Measurements from ENCODE around the gene IL19. TPM values are rescaled to one million over a fixed set of nuclear protein-coding genes. Genes with fewer than 3 reads are reported as not detected.

Gene IL19
- total RNA-seq, 2 experiments from 2014 or later = not detected

DNA sequence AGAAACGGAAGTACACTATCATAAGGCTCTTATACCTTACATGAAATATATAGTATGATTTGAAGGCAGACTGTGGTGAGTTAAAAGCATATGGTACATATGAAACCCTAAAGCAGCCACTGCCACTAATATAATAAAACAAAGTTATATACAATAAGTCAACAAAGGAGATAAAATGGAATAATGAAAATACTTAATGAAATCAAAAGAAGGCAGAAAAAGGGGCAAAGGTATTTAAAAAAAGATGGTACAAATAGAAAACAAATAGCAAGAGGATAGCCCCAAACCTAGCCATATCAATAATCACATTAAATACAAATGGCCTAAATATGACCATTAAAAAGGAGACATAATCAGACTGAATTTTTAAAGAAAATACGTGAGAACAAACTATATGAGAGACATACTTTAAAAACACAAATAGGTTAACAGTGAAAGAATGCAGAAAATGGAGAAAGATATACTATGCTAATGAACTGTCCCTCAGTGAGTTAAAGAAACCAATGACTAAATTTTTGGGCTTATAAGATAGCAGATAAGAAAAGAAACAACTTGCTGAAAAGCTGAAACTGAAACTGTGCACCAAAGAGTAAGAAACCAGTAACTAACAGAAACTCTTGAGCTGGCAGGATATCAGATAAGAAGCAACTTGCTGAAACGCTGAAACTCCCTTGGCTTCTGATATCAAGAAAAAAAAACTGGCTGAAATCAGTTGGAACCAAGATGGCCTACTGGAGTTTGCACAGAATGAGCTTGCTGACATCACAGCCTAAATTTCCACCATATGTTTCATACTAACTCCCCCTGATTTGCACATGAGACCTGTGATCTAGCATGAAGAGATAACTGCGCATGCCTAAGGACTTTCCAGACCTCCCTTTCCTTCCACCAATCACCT lies 46.1 kb downstream of the IL19 start:
- POLR2A ChIA-PET = interaction anchor here (0.6 to 1.4 kb wide), 11 partner anchors 11 to 520 kb away, joined by 3 to 17 read pairs (median 4); partner anchors contain the start of genes DYRK3 and PFKFB2
- intact Hi-C loops (cut with DNase I, micrococcal nuclease) = loop anchor here (1.0 to 5.0 kb wide), 6 partner anchors 13 to 96 kb away; no protein-coding TSS in a partner anchor

DNA sequence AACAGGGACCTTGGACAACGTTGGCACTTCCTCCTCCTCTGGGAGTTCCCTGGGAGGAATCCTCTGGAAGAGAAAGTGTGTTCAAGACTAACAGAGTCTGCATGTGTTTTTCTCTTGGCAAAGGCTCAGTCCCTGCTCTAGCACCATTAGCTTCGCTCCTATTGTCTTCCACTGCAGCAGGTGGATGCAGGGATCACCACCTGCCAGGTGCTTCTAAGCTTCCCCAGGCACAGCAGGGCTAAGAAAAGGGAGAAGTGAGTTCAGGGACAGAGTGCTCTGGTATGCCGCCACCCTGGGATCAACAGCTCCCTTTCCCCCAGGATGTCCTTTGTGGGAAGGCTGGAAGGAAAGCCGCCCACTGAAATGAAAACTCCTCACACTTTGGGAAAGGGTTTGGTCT lies 50.9 kb downstream of the IL19 start:
- CTCF ChIA-PET = interaction anchor here (0.6 to 2.1 kb wide), 6 partner anchors 10 to 95 kb away, joined by 3 to 8 read pairs (median 3); no protein-coding TSS in a partner anchor
- H3K4me3 Mint-ChIP-seq = no peak overlapping the region
- POLR2A ChIA-PET = no interaction called here
- intact Hi-C loops (cut with DNase I, micrococcal nuclease) = no loop called here
- H3K4me1 Mint-ChIP-seq = peaks cover 22% of the 10 kb centered on the region
- DNase-seq (no peak), ATAC-seq (no peak)
- H3K36me3 Mint-ChIP-seq (ENCODE audit: low read depth) = no peaks in the 10 kb centered on the region
- H3K27ac Mint-ChIP-seq = no peak overlapping the region
- no peaks in the 10 kb centered on the region for H3K27me3 Mint-ChIP-seq
- H3K9me3 Mint-ChIP-seq (ENCODE audit: low read depth) = no peaks in the 10 kb centered on the region

More for the DNA sequence above, 46.1 kb downstream of the IL19 start:
- CTCF ChIA-PET = interaction anchor here (0.6 to 2.2 kb wide), 23 partner anchors 10 to 256 kb away, joined by 3 to 17 read pairs (median 4); partner anchors contain the start of gene DYRK3
- Mint-ChIP-seq H3K27ac (peak overlapping the region; percentile 83), H3K4me1 (peaks cover 26% of the 10 kb centered on the region), H3K4me3 (peak overlapping the region; percentile 10), H3K27me3 (peaks cover 2% of the 10 kb centered on the region), H3K36me3 (ENCODE audit: low read depth) (peaks cover 2% of the 10 kb centered on the region), H3K9me3 (ENCODE audit: low read depth) (peaks cover 12% of the 10 kb centered on the region)
- peak; percentile 96 for ATAC-seq
- peak; percentile 38 for DNase-seq

GRCh38 chr1:206823727-206824126 lies 53.2 kb downstream of the IL19 start:
- DNase-seq (no peak), ATAC-seq (no peak)
- Mint-ChIP-seq H3K36me3 (ENCODE audit: low read depth) (no peaks in the 10 kb centered on the region), H3K27me3 (no peaks in the 10 kb centered on the region), H3K27ac (no peak overlapping the region), H3K9me3 (ENCODE audit: low read depth) (no peaks in the 10 kb centered on the region), H3K4me1 (peaks cover 14% of the 10 kb centered on the region), H3K4me3 (no peak overlapping the region)
- intact Hi-C loops (cut with DNase I, micrococcal nuclease) = no loop called here
- ChIA-PET POLR2A (no interaction called here), CTCF (interaction anchor here (0.6 to 2.4 kb wide), 5 partner anchors 14 to 207 kb away, joined by 3 to 9 read pairs (median 3); no protein-coding TSS in a partner anchor)

GRCh38 chr1:206824331-206824730 lies 53.8 kb downstream of the IL19 start:
- peaks cover 20% of the 10 kb centered on the region for H3K4me1 Mint-ChIP-seq
- POLR2A ChIA-PET = interaction anchor here (0.7 kb wide), 1 partner anchor 88 kb away, joined by 3 read pairs; no protein-coding TSS in a partner anchor
- H3K27me3 Mint-ChIP-seq = no peaks in the 10 kb centered on the region
- DNase-seq = no peak
- H3K36me3 Mint-ChIP-seq (ENCODE audit: low read depth) = no peaks in the 10 kb centered on the region
- CTCF ChIA-PET = interaction anchor here (0.7 to 2.4 kb wide), 4 partner anchors 15 to 90 kb away, joined by 3 to 9 read pairs (median 4); no protein-coding TSS in a partner anchor
- no peak overlapping the region for H3K27ac Mint-ChIP-seq
- H3K4me3 Mint-ChIP-seq = no peak overlapping the region
- no peak for ATAC-seq
- intact Hi-C loops (cut with DNase I, micrococcal nuclease) = no loop called here
- H3K9me3 Mint-ChIP-seq (ENCODE audit: low read depth) = no peaks in the 10 kb centered on the region

DNA sequence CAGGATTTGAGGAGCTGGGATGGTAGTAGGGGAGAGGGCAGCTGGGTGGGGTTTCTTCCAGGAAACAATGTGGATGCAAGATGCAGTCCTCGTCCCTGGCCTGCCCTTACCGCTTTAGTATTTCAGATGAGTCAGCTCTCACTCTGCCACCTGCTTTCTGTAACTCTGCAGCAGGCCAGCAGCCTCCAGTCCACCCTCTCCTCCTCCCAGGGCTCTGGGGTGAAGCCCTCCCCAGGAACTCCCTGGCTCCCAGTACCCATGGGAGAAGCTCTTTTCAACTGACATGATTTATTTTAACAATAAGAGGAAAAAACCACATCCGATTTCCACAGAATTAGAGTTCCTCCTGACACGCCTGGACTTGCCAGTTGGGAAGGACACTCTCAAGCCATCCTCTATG lies 55.8 kb downstream of the IL19 start:
- no peak overlapping the region for H3K4me3 Mint-ChIP-seq
- ATAC-seq (no peak), DNase-seq (no peak)
- CTCF ChIA-PET = interaction anchor here (0.6 to 2.0 kb wide), 8 partner anchors 9 to 156 kb away, joined by 3 to 6 read pairs (median 4); partner anchors contain the start of gene IL20
- intact Hi-C loops (cut with DNase I, micrococcal nuclease) = no loop called here
- H3K27me3 Mint-ChIP-seq = no peaks in the 10 kb centered on the region
- POLR2A ChIA-PET = no interaction called here
- peaks cover 29% of the 10 kb centered on the region for H3K4me1 Mint-ChIP-seq
- H3K27ac Mint-ChIP-seq = no peak overlapping the region
- H3K36me3 Mint-ChIP-seq (ENCODE audit: low read depth) = no peaks in the 10 kb centered on the region
- H3K9me3 Mint-ChIP-seq (ENCODE audit: low read depth) = no peaks in the 10 kb centered on the region

- POLR2A ChIA-PET = no interaction called here
- CTCF ChIA-PET = interaction anchor here (0.8 to 1.4 kb wide), 4 partner anchors 11 to 155 kb away, joined by 3 to 6 read pairs (median 3); no protein-coding TSS in a partner anchor
- no peaks in the 10 kb centered on the region for H3K27me3 Mint-ChIP-seq
- no peak overlapping the region for H3K4me3 Mint-ChIP-seq
- peaks cover 29% of the 10 kb centered on the region for H3K4me1 Mint-ChIP-seq
- ATAC-seq (no peak), DNase-seq (no peak)
- no peaks in the 10 kb centered on the region for H3K36me3 Mint-ChIP-seq (ENCODE audit: low read depth)
- intact Hi-C loops (cut with DNase I, micrococcal nuclease) = no loop called here
- H3K27ac Mint-ChIP-seq = no peak overlapping the region
- no peaks in the 10 kb centered on the region for H3K9me3 Mint-ChIP-seq (ENCODE audit: low read depth)
Observed at GRCh38 chr1:206828061-206828460, 57.5 kb downstream of the IL19 start.

- H3K4me3 Mint-ChIP-seq = no peak overlapping the region
- H3K9me3 Mint-ChIP-seq (ENCODE audit: low read depth) = no peaks in the 10 kb centered on the region
- intact Hi-C loops (cut with DNase I, micrococcal nuclease) = no loop called here
- no peak overlapping the region for H3K27ac Mint-ChIP-seq
- no peaks in the 10 kb centered on the region for H3K36me3 Mint-ChIP-seq (ENCODE audit: low read depth)
- DNase-seq = no peak
- peaks cover 29% of the 10 kb centered on the region for H3K4me1 Mint-ChIP-seq
- POLR2A ChIA-PET = no interaction called here
- no peaks in the 10 kb centered on the region for H3K27me3 Mint-ChIP-seq
- ATAC-seq = no peak
- CTCF ChIA-PET = interaction anchor here (0.8 to 1.4 kb wide), 6 partner anchors 11 to 154 kb away, joined by 3 to 6 read pairs (median 4); no protein-coding TSS in a partner anchor
Observed at GRCh38 chr1:206828765-206829164, 58.2 kb downstream of the IL19 start.

- intact Hi-C loops (cut with DNase I, micrococcal nuclease) = no loop called here
- CTCF ChIA-PET = interaction anchor here (0.6 to 1.0 kb wide), 5 partner anchors 19 to 235 kb away, joined by 3 to 4 read pairs (median 3); no protein-coding TSS in a partner anchor
- no peaks in the 10 kb centered on the region for H3K9me3 Mint-ChIP-seq (ENCODE audit: low read depth)
- H3K27me3 Mint-ChIP-seq = no peaks in the 10 kb centered on the region
- H3K4me3 Mint-ChIP-seq = no peak overlapping the region
- ATAC-seq = no peak
- POLR2A ChIA-PET = no interaction called here
- H3K36me3 Mint-ChIP-seq (ENCODE audit: low read depth) = no peaks in the 10 kb centered on the region
- DNase-seq = no peak
- peaks cover 26% of the 10 kb centered on the region for H3K4me1 Mint-ChIP-seq
- H3K27ac Mint-ChIP-seq = peak overlapping the region; percentile 30
Observed at GRCh38 chr1:206829282-206829681, 58.7 kb downstream of the IL19 start.

- intact Hi-C loops (cut with DNase I, micrococcal nuclease) = no loop called here
- Mint-ChIP-seq H3K4me3 (no peak overlapping the region), H3K27me3 (peaks cover 2% of the 10 kb centered on the region), H3K9me3 (ENCODE audit: low read depth) (no peaks in the 10 kb centered on the region), H3K4me1 (peaks cover 24% of the 10 kb centered on the region), H3K27ac (no peak overlapping the region), H3K36me3 (ENCODE audit: low read depth) (no peaks in the 10 kb centered on the region)
- ATAC-seq = peak; percentile 42
- DNase-seq = no peak
- ChIA-PET CTCF (interaction anchor here (0.6 to 1.8 kb wide), 5 partner anchors 13 to 235 kb away, joined by 3 to 6 read pairs (median 4); no protein-coding TSS in a partner anchor), POLR2A (no interaction called here)
Observed at GRCh38 chr1:206829875-206830274, 59.3 kb downstream of the IL19 start.

GRCh38 chr1:206831650-206832049 lies 61.1 kb downstream of the IL19 start:
- POLR2A ChIA-PET = interaction anchor here (0.9 kb wide), 1 partner anchor 15 kb away, joined by 3 read pairs; no protein-coding TSS in a partner anchor

GRCh38 chr1:206832352-206832880 lies 61.8 kb downstream of the IL19 start:
- intact Hi-C loops (cut with DNase I, micrococcal nuclease) = no loop called here
- Mint-ChIP-seq H3K27ac (no peak overlapping the region), H3K9me3 (ENCODE audit: low read depth) (no peaks in the 10 kb centered on the region), H3K27me3 (peaks cover 2% of the 10 kb centered on the region), H3K4me3 (no peak overlapping the region), H3K4me1 (peaks cover 19% of the 10 kb centered on the region), H3K36me3 (ENCODE audit: low read depth) (no peaks in the 10 kb centered on the region)
- no peak for ATAC-seq
- ChIA-PET CTCF (interaction anchor here (0.6 to 5.9 kb wide), 18 partner anchors 10 to 1085 kb away, joined by 3 to 27 read pairs (median 4); partner anchors contain the start of genes FCMR and IL20), POLR2A (no interaction called here)
- DNase-seq = no peak

More at GRCh38 chr1:206831650-206832049, 61.1 kb downstream of the IL19 start:
- no peaks in the 10 kb centered on the region for H3K36me3 Mint-ChIP-seq (ENCODE audit: low read depth)
- H3K27me3 Mint-ChIP-seq = peaks cover 2% of the 10 kb centered on the region
- intact Hi-C loops (cut with DNase I, micrococcal nuclease) = no loop called here
- H3K4me1 Mint-ChIP-seq = peaks cover 19% of the 10 kb centered on the region
- no peak overlapping the region for H3K4me3 Mint-ChIP-seq
- H3K27ac Mint-ChIP-seq = no peak overlapping the region
- CTCF ChIA-PET = interaction anchor here (0.5 to 5.9 kb wide), 22 partner anchors 9 to 1086 kb away, joined by 3 to 27 read pairs (median 4); partner anchors contain the start of gene IL20
- no peaks in the 10 kb centered on the region for H3K9me3 Mint-ChIP-seq (ENCODE audit: low read depth)
- ATAC-seq (peak; percentile 51), DNase-seq (no peak)

All from activated CD4-positive, alpha-beta T cell treated with anti-CD3 and anti-CD28 coated beads for 36 hours (primary cell).